ENCODE measurements around the gene ULBP1. TPM values are rescaled to one million over a fixed set of nuclear protein-coding genes. Genes with fewer than 3 reads are reported as not detected.
A peak's percentile ranks its signal among the peaks of the same experiment; 100 is the strongest.
"Not testable (repeated sequence)": the region's sequence is repeated elsewhere in the genome, so short reads cannot be mapped to it uniquely, and the experiment has no call there.

Gene ULBP1
- total RNA-seq, 1 donor = 0.10 TPM

DNA sequence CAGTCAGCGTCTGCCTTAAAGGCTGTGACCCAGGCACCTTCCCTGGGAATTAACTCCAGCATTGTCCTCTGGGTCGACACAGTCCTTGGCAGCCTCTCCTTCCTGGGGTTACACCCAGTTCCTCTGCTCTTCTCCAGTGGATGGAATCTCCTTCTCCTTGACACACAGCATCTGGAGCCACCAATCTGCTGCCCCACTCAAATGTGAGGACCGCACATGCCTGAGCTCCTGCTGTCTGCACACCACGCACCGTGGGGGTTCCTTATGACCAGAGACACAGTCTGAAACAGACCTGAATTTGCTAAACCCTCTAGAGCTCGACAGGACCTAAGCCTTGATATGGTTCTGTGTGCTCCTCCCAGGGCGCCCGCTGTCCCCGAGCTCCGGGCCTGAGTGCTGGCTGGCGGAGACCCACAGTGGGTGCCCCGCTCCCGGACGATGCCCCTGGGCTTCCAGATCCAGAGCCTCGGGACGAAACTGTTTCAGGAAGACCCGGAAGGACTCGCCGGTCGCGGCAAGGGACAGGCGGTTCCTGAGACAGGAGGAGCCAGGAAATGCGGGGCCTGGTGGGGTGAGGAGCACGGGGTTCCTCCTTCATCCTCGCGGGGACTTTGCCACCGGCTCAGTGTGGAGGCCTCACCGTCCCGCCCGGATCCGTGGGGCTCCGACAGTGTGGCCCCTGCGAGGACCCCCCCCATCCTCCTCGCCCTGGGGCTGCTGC lies 38.3 kb upstream of the ULBP1 start:
- no peak overlapping the region for H3K4me3 ChIP-seq (ENCODE audit: low read length)
- H3K4me1 ChIP-seq (ENCODE audit: insufficient read depth, low read length) = peaks cover 25% of the 10 kb centered on the region
- H3K9me3 ChIP-seq (ENCODE audit: low read depth, low read length) = no peaks in the 10 kb centered on the region
- H3K27me3 ChIP-seq (ENCODE audit: insufficient read depth, low read length) = peaks cover 87% of the 10 kb centered on the region

DNA sequence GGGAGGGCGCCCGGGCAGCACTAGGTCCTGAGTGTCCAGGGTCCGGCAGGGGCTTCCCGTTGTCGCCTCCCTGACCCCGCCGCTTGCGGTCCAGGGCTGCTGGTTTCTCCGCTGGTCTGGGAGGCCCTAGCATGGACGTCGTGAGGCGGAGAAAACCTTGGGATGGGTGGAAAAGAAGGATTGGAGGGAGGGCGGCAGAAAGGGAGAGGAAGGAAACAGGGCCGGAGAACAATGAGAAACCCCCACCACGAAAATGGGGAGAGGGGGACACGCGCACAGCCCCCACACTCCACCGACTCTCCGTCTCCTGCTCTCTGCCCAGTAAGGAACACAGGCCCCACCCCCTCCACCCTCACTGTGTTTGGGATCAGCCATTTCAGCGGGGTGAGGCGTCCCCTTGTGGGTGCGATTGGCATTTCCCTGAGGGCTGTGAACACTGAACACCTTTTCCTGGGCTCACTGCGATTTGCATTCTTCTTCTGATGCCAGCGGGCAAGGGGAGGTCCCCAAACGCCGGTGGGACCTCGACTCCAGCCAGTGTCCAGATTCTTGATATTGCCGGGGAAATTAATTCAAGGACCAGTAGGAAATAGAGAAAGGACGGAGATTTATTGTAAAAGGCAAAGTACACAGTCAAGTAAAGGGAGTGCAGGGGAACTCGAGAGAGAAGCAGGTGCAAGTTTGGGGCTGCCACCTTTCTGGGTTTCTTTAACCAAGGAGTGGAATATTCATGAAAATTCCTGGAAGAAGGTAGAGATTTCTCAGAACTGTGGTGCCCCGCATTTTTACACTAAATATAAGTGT lies 37.6 kb upstream of the ULBP1 start:
- H3K9me3 ChIP-seq (ENCODE audit: low read depth, low read length) = no peaks in the 10 kb centered on the region
- H3K27me3 ChIP-seq (ENCODE audit: insufficient read depth, low read length) = peaks cover 89% of the 10 kb centered on the region
- no peak overlapping the region for H3K4me3 ChIP-seq (ENCODE audit: low read length)
- H3K4me1 ChIP-seq (ENCODE audit: insufficient read depth, low read length) = peaks cover 25% of the 10 kb centered on the region

GRCh38 chr6:149927025-149927424 lies 36.7 kb upstream of the ULBP1 start:
- peaks cover 87% of the 10 kb centered on the region for H3K27me3 ChIP-seq (ENCODE audit: insufficient read depth, low read length)
- H3K9me3 ChIP-seq (ENCODE audit: low read depth, low read length); H3K4me3 ChIP-seq (ENCODE audit: low read length): not testable (repeated sequence)
- peaks cover 25% of the 10 kb centered on the region for H3K4me1 ChIP-seq (ENCODE audit: insufficient read depth, low read length)

- Histone ChIP-seq H3K27me3 (ENCODE audit: insufficient read depth, low read length) (peaks cover 84% of the 10 kb centered on the region), H3K9me3 (ENCODE audit: low read depth, low read length) (no peaks in the 10 kb centered on the region), H3K4me3 (ENCODE audit: low read length) (no peak overlapping the region), H3K4me1 (ENCODE audit: insufficient read depth, low read length) (peaks cover 12% of the 10 kb centered on the region)
These were observed 34.3 kb upstream of the ULBP1 start for GRCh38 chr6:149929422-149929821.

DNA sequence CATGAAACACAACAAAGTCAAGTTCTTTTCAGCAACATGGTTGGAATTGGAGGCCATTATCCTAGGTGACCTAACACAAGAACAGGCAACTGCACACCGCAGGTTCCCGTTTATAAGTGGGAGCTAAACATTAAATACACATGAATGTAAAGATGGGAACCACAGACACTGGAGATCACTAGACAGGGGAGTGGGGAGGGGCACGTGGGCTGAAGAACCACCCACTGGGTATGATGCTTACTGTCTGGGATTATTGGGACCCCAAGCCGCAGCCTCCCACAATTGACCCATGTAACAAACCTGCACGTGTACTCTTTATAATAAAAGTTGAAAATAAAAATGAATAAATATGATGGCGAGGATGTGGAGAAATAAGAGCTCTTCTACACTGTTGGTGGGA lies 32.2 kb upstream of the ULBP1 start:
- Histone ChIP-seq H3K9me3 (ENCODE audit: low read depth, low read length) (no peaks in the 10 kb centered on the region), H3K4me3 (ENCODE audit: low read length) (no peak overlapping the region), H3K27me3 (ENCODE audit: insufficient read depth, low read length) (peaks cover 84% of the 10 kb centered on the region)

GRCh38 chr6:149933036-149933435 lies 30.7 kb upstream of the ULBP1 start:
- Histone ChIP-seq H3K4me1 (ENCODE audit: insufficient read depth, low read length) (no peaks in the 10 kb centered on the region), H3K4me3 (ENCODE audit: low read length) (no peak overlapping the region), H3K9me3 (ENCODE audit: low read depth, low read length) (no peaks in the 10 kb centered on the region), H3K27me3 (ENCODE audit: insufficient read depth, low read length) (peaks cover 88% of the 10 kb centered on the region)

More for the DNA sequence above, 32.2 kb upstream of the ULBP1 start:
- no peaks in the 10 kb centered on the region for H3K4me1 ChIP-seq (ENCODE audit: insufficient read depth, low read length)

DNA sequence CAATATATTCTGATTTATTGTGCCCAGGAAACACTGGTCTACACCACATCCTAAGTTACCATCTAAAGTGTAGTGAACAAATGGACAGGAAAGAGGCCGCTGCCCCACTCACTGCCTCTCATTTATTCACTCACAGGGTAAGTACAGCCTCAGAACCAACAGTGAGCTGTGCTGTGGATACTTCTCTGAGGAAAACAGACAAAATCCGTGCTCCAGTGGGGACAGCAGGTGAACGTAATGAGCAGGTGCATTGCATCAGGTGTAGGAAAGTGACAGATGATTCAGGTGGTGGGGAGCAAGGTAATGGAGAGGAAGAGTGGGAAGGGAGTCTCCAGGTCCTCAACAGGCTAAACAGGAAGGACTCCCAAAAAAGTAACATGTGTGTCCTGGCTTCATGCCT lies 30.3 kb upstream of the ULBP1 start:
- Histone ChIP-seq H3K27me3 (ENCODE audit: insufficient read depth, low read length) (peaks cover 91% of the 10 kb centered on the region), H3K9me3 (ENCODE audit: low read depth, low read length) (no peaks in the 10 kb centered on the region), H3K4me1 (ENCODE audit: insufficient read depth, low read length) (peaks cover 4% of the 10 kb centered on the region), H3K4me3 (ENCODE audit: low read length) (no peak overlapping the region)

- Histone ChIP-seq H3K4me3 (ENCODE audit: low read length) (no peak overlapping the region), H3K4me1 (ENCODE audit: insufficient read depth, low read length) (peaks cover 13% of the 10 kb centered on the region), H3K27me3 (ENCODE audit: insufficient read depth, low read length) (peaks cover 91% of the 10 kb centered on the region), H3K9me3 (ENCODE audit: low read depth, low read length) (no peaks in the 10 kb centered on the region)
These were observed 29.2 kb upstream of the ULBP1 start for GRCh38 chr6:149934249-149935156.

GRCh38 chr6:149935246-149935645 lies 28.5 kb upstream of the ULBP1 start:
- Histone ChIP-seq H3K4me3 (ENCODE audit: low read length) (no peak overlapping the region), H3K9me3 (ENCODE audit: low read depth, low read length) (no peaks in the 10 kb centered on the region), H3K4me1 (ENCODE audit: insufficient read depth, low read length) (peaks cover 13% of the 10 kb centered on the region), H3K27me3 (ENCODE audit: insufficient read depth, low read length) (peaks cover 91% of the 10 kb centered on the region)

DNA sequence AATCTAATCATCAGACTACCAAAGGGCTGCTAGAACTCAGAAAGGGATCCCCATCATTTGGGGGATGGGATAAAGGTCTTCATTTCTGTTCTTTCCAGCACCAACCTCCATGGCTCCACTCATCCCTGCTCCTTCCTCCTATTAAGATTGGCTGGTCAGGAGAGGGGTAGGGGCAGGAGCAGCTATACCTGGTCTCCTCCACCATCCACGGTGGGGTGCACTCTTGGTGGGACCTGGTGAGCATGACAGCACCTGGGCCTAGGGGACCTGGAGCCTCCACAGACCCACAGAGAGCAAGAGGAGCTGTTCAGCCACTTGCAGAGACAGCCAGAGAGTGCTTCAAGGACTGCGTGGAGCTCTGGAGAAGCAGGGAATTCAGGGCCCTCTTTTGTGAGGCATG lies 28.1 kb upstream of the ULBP1 start:
- peaks cover 91% of the 10 kb centered on the region for H3K27me3 ChIP-seq (ENCODE audit: insufficient read depth, low read length)
- H3K4me3 ChIP-seq (ENCODE audit: low read length) = no peak overlapping the region
- peaks cover 16% of the 10 kb centered on the region for H3K4me1 ChIP-seq (ENCODE audit: insufficient read depth, low read length)
- no peaks in the 10 kb centered on the region for H3K9me3 ChIP-seq (ENCODE audit: low read depth, low read length)

DNA sequence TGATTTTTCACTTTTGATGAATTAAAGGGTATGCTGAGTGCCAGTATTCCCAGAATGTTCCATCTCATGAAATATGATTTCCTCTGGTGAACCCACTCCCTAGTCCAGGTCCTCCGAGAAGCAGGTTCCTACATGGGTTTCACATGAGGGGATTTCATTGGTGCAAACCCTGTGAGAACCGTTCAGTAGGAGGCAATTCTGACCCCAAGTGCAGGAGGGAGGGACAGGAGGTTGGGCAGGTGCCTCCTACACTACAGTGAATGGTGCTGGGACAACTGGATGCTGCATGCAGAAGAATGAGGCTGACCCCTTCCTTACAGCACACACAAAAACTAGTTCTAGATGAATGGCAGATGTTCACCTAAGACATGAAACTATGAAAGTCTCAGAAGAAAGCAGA lies 27.0 kb upstream of the ULBP1 start:
- peaks cover 90% of the 10 kb centered on the region for H3K27me3 ChIP-seq (ENCODE audit: insufficient read depth, low read length)
- H3K9me3 ChIP-seq (ENCODE audit: low read depth, low read length) = no peaks in the 10 kb centered on the region
- no peak overlapping the region for H3K4me3 ChIP-seq (ENCODE audit: low read length)
- peaks cover 25% of the 10 kb centered on the region for H3K4me1 ChIP-seq (ENCODE audit: insufficient read depth, low read length)

DNA sequence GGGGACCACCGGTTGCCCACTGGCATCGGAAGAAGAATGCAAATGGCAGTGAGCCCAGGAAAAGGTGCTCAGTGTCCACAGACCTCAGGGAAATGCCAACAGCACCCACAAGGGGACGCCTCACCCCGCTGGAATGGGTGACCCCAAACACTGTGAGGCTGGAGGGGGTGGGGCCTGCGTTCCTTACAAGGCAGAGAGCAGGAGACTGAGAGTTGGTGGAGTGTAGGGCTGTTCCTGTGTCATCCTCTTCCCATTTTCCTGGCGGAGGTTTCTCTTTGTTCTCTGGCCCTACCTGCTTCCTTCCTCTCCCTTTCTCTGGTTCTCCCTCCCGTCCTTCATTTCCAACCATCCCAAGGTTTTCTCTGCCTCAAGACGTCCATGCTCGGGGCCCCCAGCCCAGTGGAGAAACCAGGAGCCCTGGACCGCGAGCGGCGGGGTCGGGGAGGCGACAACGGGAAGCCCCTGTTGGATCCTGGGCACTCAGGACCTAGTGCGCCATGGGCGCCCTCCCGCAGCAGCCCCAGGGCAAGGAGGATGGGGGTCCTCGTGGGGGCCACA lies 25.7 kb upstream of the ULBP1 start:
- not testable (repeated sequence) for H3K4me3 ChIP-seq (ENCODE audit: low read length); H3K9me3 ChIP-seq (ENCODE audit: low read depth, low read length)
- H3K4me1 ChIP-seq (ENCODE audit: insufficient read depth, low read length) = peaks cover 32% of the 10 kb centered on the region
- H3K27me3 ChIP-seq (ENCODE audit: insufficient read depth, low read length) = peaks cover 90% of the 10 kb centered on the region

GRCh38 chr6:149938571-149939355 lies 25.0 kb upstream of the ULBP1 start:
- Histone ChIP-seq H3K4me3 (ENCODE audit: low read length) (peak overlapping the region; percentile 4), H3K9me3 (ENCODE audit: low read depth, low read length) (no peaks in the 10 kb centered on the region), H3K27me3 (ENCODE audit: insufficient read depth, low read length) (peaks cover 84% of the 10 kb centered on the region), H3K4me1 (ENCODE audit: insufficient read depth, low read length) (peaks cover 32% of the 10 kb centered on the region)

- Histone ChIP-seq H3K4me3 (ENCODE audit: low read length) (no peak overlapping the region), H3K4me1 (ENCODE audit: insufficient read depth, low read length) (peaks cover 32% of the 10 kb centered on the region), H3K27me3 (ENCODE audit: insufficient read depth, low read length) (peaks cover 78% of the 10 kb centered on the region), H3K9me3 (ENCODE audit: low read depth, low read length) (no peaks in the 10 kb centered on the region)
These were observed 24.4 kb upstream of the ULBP1 start for GRCh38 chr6:149939356-149939648.
